HCT116 (cell line): Measurements from ENCODE around the gene SERTAD1. TPM values are rescaled to one million over a fixed set of nuclear protein-coding genes. Genes with fewer than 3 reads are reported as not detected.

Source experiments
- ATAC-seq: fragments of 200-7000 bp; cut with Tn5 transposase; 2 replicates; pipeline ENCODE4 v1.9.1; 2020; ENCODE audit warnings: mild to moderate bottlenecking, moderate library complexity
- BruUV-seq: library from RNA; stranded (reverse); fragments of 400-500 nt; replicated peaks from 2 replicates; lab custom pipeline; 2021; lab: Mats Ljungman, UMichigan
- CTCF ChIA-PET: fragments of 300-600 bp; sonication (Branson Sonifier 250); formaldehyde crosslinking; loops from one replicate; lab custom pipeline; 2021; ENCODE audit warnings: antibody characterized with exemption; lab: Charles Lee
- POLR2A ChIA-PET: fragments of 300-600, 350-600 bp; sonication (Branson Sonifier 250); formaldehyde crosslinking; loops from one replicate; lab custom pipeline; 2021; ENCODE audit warnings: antibody characterized with exemption; lab: Charles Lee
- RAD21 ChIA-PET, 2 experiments: fragments of 300-600 bp; sonication (Branson Sonifier 250); formaldehyde crosslinking; loops; one replicate each; lab custom pipeline; 2023; ENCODE audit warnings: low total read pairs in 2 of 2; ENCODE audit not compliant: uncharacterized antibody in 2 of 2, unreplicated experiment in 2 of 2, low non-redundant PET in 1 of 2; lab: Charles Lee
- DNase-seq: peaks from one replicate; pipeline ENCODE4 v3.0.0-alpha.2; 2010; ENCODE audit warnings: low read depth, low spot score
- H2AFZ ChIP-seq: fragments of 200-600 bp; shearing (Covaris generic), sonication (generic); 2 replicates; pipeline ENCODE4 v1.6.1; 2017; ENCODE audit warnings: low read depth, mixed run types, mixed read lengths, antibody characterized with exemption, low read length; ENCODE audit not compliant: poor library complexity, severe bottlenecking
- H3K27ac ChIP-seq: 2 replicates; pipeline ENCODE4 v1.5.1; 2012; ENCODE audit warnings: low read depth, low read length
- H3K27me3 ChIP-seq: fragments of 200-600 bp; sonication (generic); 2 replicates; pipeline ENCODE4 v1.6.1; 2016; ENCODE audit warnings: mixed run types, low read length, mixed read lengths; ENCODE audit not compliant: insufficient read depth
- H3K36me3 ChIP-seq, 2 experiments: fragments of 200-500 bp in 1 of 2; fragments of 200-600 bp in 1 of 2; sonication (Bioruptor generic) in 1 of 2; sonication (generic) in 1 of 2; 2 replicates each; pipeline versions ENCODE4 v1.5.1 to v1.6.1; 2014 to 2016; ENCODE audit warnings: low read length in 2 of 2, inconsistent platforms in 1 of 2, mixed read lengths in 1 of 2, mixed run types in 1 of 2; ENCODE audit not compliant: insufficient read depth in 2 of 2, control insufficient read depth in 1 of 2
- H3K4me1 ChIP-seq, 2 experiments: fragments of 200-600 bp in 1 of 2; sonication (generic) in 1 of 2; 2 replicates each; pipeline versions ENCODE4 v1.5.1 to v1.6.1; 2012 to 2017; ENCODE audit warnings: low read length in 2 of 2, inconsistent platforms in 1 of 2, mild to moderate bottlenecking in 1 of 2, mixed read lengths in 1 of 2, mixed run types in 1 of 2, moderate library complexity in 1 of 2; ENCODE audit not compliant: insufficient read depth in 2 of 2, control insufficient read depth in 1 of 2
- H3K4me2 ChIP-seq: fragments of 200-600 bp; sonication (generic); 2 replicates; pipeline ENCODE4 v1.6.1; 2017; ENCODE audit warnings: mixed run types, low read length, mixed read lengths
- H3K4me3 ChIP-seq, 2 experiments: fragments of 200-600 bp in 1 of 2; sonication (generic) in 1 of 2; replicated peaks in 1 of 2; 2 replicates each; pipeline ENCODE4 v1.5.1; 2011 to 2016; ENCODE audit warnings: low read length in 2 of 2, control low read depth in 1 of 2, low read depth in 1 of 2, mild to moderate bottlenecking in 1 of 2, mixed read lengths in 1 of 2, mixed run types in 1 of 2
- H3K79me2 ChIP-seq: fragments of 200-600 bp; sonication (generic); 2 replicates; pipeline ENCODE4 v1.6.1; 2017; ENCODE audit warnings: mild to moderate bottlenecking, mixed run types, low read length, moderate library complexity, mixed read lengths; ENCODE audit not compliant: insufficient read depth
- H3K9ac ChIP-seq: fragments of 200-600 bp; sonication (generic); 2 replicates; pipeline ENCODE4 v1.6.1; 2016; ENCODE audit warnings: low read length, mixed read lengths
- H3K9me2 ChIP-seq: fragments of 200-600 bp; sonication (generic), shearing (Covaris generic); 2 replicates; pipeline ENCODE4 v1.6.1; 2017; ENCODE audit warnings: mixed run types, mild to moderate bottlenecking, moderate library complexity; ENCODE audit not compliant: insufficient read depth
- H3K9me3 ChIP-seq, 2 experiments: fragments of 200-500 bp in 1 of 2; fragments of 200-600 bp in 1 of 2; sonication (Bioruptor generic) in 1 of 2; sonication (generic) in 1 of 2; 2 replicates each; pipeline ENCODE4 v1.6.1; 2014 to 2017; ENCODE audit warnings: low read length in 2 of 2, mixed read lengths in 2 of 2, inconsistent platforms in 1 of 2, low read depth in 1 of 2, mild to moderate bottlenecking in 1 of 2, mixed run types in 1 of 2, moderate library complexity in 1 of 2; ENCODE audit not compliant: control insufficient read depth in 1 of 2, insufficient read depth in 1 of 2
- H4K20me1 ChIP-seq: fragments of 200-600 bp; sonication (generic), shearing (Covaris generic); 2 replicates; pipeline ENCODE4 v1.6.1; 2017; ENCODE audit warnings: mixed run types, mild to moderate bottlenecking, moderate library complexity; ENCODE audit not compliant: insufficient read depth
- CBX3 ChIP-seq: IDR thresholded peaks from 2 replicates; pipeline ENCODE4 v1.6.1; 2012; ENCODE audit warnings: low read depth
- EGR1 ChIP-seq: IDR thresholded peaks from 2 replicates; pipeline ENCODE4 v1.6.1; 2012; ENCODE audit warnings: low read depth
- ELF1 ChIP-seq: IDR thresholded peaks from 2 replicates; pipeline ENCODE4 v1.6.1; 2012; ENCODE audit warnings: low read depth, borderline replicate concordance
- FOSL1 ChIP-seq: IDR thresholded peaks from 2 replicates; pipeline ENCODE4 v1.6.1; 2012; ENCODE audit warnings: low read depth
- JUND ChIP-seq: IDR thresholded peaks from 2 replicates; pipeline ENCODE4 v1.6.1; 2012
- POLR2AphosphoS5 ChIP-seq: IDR thresholded peaks from 2 replicates; pipeline ENCODE4 v1.6.1; 2011; ENCODE audit warnings: mild to moderate bottlenecking, low read depth, low read length, moderate library complexity
- SP1 ChIP-seq: IDR thresholded peaks from 2 replicates; pipeline ENCODE4 v1.6.1; 2012; ENCODE audit warnings: low read depth
- ZNF274 ChIP-seq: fragments of 200-500 bp; sonication (Bioruptor generic); IDR thresholded peaks from 2 replicates; pipeline ENCODE4 v1.6.1; 2014; ENCODE audit warnings: mild to moderate bottlenecking, low read depth, low read length, inconsistent platforms
- intact Hi-C: fragments of 100-400 bp; cut with micrococcal nuclease; formaldehyde crosslinking; loops from 2 replicates; pipeline ENCODE4 v1.10.0; 2022
- total RNA-seq: library from RNA; stranded (reverse); gene quantifications from one replicate; pipeline ENCODE4 v1.2.1, GENCODE V29; 2021; ENCODE audit not compliant: unreplicated experiment
- TF ChIP-seq, protein P1 (sequence below): IDR thresholded peaks from 2 replicates; pipeline ENCODE4 v1.6.1; 2011; ENCODE audit warnings: mild to moderate bottlenecking, low read length, moderate library complexity; ENCODE audit not compliant: insufficient replicate concordance; ENCODE audit errors: extremely low read depth
- TF ChIP-seq, protein P2 (sequence below), 3 experiments: fragments of 200-600 bp in 1 of 3; sonication (generic) in 1 of 3; IDR thresholded peaks in 2 of 3; conservative IDR thresholded peaks in 1 of 3; 2 replicates each; pipeline ENCODE4 v1.5.1; 2012 to 2017; ENCODE audit warnings: low read depth in 2 of 3, low read length in 2 of 3, antibody characterized with exemption in 1 of 3, borderline replicate concordance in 1 of 3, control low read depth in 1 of 3, mild to moderate bottlenecking in 1 of 3, mixed read lengths in 1 of 3, mixed run types in 1 of 3, moderate library complexity in 1 of 3; ENCODE audit not compliant: insufficient read depth in 1 of 3
- TF ChIP-seq, protein P3 (sequence below): IDR thresholded peaks from 2 replicates; pipeline ENCODE4 v1.6.1; 2012; ENCODE audit warnings: low read depth

SERTAD1 gene
- total RNA-seq, 1 experiment from 2014 or later = 30.3 TPM

DNA sequence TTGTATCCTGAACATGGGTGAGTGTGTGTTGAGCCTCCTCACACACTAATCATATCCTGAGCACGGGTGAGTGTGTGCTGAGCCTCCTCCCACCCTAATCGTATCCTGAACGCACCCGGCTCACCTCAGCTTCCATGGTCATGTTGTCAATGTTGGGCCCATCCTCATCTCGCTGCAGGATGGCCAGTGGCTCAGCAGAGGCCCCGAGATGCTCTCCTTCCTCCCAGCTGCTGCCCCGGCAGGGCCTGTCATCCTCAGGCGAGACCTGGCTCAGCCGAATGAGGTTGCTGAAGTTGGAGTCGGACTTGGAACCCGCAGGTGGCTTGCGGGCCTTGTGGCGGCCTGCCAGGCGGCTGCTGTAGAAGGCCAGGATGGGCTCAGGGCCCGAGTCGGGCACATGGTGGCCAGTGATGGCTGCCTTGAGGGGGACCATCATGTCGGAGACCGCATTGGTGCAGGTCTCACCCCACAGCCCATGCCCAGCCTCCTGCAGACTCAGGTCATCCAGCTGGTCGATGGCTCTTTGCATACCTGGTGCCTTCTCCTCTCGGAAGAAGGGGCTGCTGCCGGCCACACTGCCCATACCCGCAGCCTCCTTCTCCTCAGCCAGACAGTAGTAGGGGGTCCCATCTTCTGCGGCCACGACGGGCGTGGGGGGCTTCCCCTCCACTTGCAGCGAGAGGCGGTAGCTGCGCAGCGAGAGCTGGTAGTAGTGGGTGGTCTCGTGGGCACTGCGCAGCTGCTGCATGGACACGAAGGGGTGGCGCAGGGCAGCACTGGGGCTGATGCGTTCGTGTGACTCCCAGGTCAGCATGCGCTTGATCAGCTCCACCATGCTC lies 45.4 kb downstream of the SERTAD1 start (continued):
- no peak for TF ChIP-seq ELF1
- TF ChIP-seq, protein P1, sequence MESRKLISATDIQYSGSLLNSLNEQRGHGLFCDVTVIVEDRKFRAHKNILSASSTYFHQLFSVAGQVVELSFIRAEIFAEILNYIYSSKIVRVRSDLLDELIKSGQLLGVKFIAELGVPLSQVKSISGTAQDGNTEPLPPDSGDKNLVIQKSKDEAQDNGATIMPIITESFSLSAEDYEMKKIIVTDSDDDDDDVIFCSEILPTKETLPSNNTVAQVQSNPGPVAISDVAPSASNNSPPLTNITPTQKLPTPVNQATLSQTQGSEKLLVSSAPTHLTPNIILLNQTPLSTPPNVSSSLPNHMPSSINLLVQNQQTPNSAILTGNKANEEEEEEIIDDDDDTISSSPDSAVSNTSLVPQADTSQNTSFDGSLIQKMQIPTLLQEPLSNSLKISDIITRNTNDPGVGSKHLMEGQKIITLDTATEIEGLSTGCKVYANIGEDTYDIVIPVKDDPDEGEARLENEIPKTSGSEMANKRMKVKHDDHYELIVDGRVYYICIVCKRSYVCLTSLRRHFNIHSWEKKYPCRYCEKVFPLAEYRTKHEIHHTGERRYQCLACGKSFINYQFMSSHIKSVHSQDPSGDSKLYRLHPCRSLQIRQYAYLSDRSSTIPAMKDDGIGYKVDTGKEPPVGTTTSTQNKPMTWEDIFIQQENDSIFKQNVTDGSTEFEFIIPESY = no peak
- no peak for TF ChIP-seq EGR1
- TF ChIP-seq CBX3 = no peak

DNA sequence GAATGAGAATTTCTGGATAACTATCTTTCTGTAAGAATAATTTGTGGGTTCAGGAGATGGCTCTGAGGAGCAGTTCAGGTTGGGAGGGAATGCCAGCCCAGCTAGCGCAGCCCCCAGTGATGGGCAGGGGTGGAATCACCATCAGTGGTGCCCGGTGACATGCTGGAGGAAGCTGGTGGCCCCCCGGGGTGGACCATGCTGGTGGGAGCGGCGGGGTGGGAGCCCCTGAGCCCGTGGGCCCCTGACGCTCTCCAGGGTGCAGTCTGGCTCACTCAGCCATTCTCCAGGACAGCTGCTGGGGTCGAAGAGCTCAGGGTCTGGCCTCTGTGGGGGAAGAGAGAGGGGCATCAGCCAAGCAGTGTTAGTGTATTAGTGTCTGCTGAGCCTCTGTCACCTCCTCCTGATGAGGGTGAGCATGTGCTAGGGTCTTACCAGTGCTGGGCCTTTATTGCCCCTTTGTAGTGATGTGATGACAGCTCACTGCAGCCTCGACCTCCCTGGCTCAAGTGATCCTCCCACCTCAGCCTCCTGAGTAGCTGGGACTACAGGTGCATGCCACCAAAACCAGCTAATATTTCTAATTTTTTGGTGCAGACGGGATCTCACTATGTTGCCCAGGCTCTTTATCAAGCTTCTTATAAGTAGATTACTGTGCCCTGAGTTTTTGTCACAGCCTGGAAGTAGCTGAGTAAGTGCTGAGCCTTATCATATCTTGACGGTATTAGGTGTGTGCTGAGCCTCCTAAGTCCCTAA lies 46.2 kb downstream of the SERTAD1 start:
- ChIA-PET RAD21 (no interaction called here), CTCF (interaction anchor here (1.3 kb wide), 1 partner anchor 239 kb away, joined by 3 read pairs; no protein-coding TSS in a partner anchor), POLR2A (no interaction called here)
- no peaks in the 10 kb centered on the region for H3K9me3 ChIP-seq
- H3K4me2 ChIP-seq = no peak overlapping the region
- no peak overlapping the region for H2AFZ ChIP-seq
- H3K79me2 ChIP-seq = no peaks in the 10 kb centered on the region
- no peaks in the 10 kb centered on the region for H3K9me2 ChIP-seq
- no peak for ATAC-seq
- H3K4me3 ChIP-seq = no peak overlapping the region
- no peaks in the 10 kb centered on the region for H3K27me3 ChIP-seq
- no peak for DNase-seq
- H3K9ac ChIP-seq = no peak overlapping the region
- no peaks in the 10 kb centered on the region for H3K4me1 ChIP-seq
- intact Hi-C loops = no loop called here
- BruUV-seq = no TSS peak
- H4K20me1 ChIP-seq = no peaks in the 10 kb centered on the region
- no peaks in the 10 kb centered on the region; a peak in 1 of 4 replicates for H3K36me3 ChIP-seq
- H3K27ac ChIP-seq = no peak overlapping the region
- TF ChIP-seq ZNF274 (no peak), EGR1 (no peak), POLR2AphosphoS5 (no peak), JUND (no peak), SP1 (no peak), FOSL1 (no peak)
- TF ChIP-seq, protein P2, sequence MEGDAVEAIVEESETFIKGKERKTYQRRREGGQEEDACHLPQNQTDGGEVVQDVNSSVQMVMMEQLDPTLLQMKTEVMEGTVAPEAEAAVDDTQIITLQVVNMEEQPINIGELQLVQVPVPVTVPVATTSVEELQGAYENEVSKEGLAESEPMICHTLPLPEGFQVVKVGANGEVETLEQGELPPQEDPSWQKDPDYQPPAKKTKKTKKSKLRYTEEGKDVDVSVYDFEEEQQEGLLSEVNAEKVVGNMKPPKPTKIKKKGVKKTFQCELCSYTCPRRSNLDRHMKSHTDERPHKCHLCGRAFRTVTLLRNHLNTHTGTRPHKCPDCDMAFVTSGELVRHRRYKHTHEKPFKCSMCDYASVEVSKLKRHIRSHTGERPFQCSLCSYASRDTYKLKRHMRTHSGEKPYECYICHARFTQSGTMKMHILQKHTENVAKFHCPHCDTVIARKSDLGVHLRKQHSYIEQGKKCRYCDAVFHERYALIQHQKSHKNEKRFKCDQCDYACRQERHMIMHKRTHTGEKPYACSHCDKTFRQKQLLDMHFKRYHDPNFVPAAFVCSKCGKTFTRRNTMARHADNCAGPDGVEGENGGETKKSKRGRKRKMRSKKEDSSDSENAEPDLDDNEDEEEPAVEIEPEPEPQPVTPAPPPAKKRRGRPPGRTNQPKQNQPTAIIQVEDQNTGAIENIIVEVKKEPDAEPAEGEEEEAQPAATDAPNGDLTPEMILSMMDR (IDR thresholded peaks at IDR 0.05 in 2 of 3, conservative IDR thresholded peaks at IDR 0.05 in 1 of 3; ENCODE audit: borderline replicate concordance in 1 of 3, insufficient read depth in 1 of 3, low read depth in 2 of 3, low read length in 2 of 3) = no peak
- TF ChIP-seq, protein P3, sequence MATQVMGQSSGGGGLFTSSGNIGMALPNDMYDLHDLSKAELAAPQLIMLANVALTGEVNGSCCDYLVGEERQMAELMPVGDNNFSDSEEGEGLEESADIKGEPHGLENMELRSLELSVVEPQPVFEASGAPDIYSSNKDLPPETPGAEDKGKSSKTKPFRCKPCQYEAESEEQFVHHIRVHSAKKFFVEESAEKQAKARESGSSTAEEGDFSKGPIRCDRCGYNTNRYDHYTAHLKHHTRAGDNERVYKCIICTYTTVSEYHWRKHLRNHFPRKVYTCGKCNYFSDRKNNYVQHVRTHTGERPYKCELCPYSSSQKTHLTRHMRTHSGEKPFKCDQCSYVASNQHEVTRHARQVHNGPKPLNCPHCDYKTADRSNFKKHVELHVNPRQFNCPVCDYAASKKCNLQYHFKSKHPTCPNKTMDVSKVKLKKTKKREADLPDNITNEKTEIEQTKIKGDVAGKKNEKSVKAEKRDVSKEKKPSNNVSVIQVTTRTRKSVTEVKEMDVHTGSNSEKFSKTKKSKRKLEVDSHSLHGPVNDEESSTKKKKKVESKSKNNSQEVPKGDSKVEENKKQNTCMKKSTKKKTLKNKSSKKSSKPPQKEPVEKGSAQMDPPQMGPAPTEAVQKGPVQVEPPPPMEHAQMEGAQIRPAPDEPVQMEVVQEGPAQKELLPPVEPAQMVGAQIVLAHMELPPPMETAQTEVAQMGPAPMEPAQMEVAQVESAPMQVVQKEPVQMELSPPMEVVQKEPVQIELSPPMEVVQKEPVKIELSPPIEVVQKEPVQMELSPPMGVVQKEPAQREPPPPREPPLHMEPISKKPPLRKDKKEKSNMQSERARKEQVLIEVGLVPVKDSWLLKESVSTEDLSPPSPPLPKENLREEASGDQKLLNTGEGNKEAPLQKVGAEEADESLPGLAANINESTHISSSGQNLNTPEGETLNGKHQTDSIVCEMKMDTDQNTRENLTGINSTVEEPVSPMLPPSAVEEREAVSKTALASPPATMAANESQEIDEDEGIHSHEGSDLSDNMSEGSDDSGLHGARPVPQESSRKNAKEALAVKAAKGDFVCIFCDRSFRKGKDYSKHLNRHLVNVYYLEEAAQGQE = no peak
- TF ChIP-seq, protein P1 = no peak
